ENCODE measurements around the gene NHSL2.

DNA sequence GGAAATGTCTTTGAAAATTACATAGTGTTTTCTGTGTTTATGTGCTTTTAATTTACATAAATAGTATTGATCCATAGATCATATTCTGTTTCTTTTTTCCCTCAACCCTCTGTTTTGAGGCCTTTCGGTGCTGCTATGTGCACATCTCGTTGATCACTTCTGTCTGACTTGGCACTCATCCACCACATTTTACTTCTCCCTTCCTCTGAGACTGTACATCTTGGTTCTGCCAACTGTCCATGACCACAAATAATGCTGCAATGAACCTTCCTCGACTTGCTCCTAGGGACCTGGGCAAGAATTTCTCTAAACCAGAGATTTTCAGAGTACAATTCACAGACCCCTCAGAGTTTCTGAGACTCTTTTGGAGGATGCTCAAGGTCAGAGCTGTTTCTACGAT lies 146.7 kb downstream of the NHSL2 start:
- no peak for TF ChIP-seq RAD21 (IDR thresholded peaks at IDR 0.05; ENCODE audit: low read length)
- no peak for TF ChIP-seq MXI1 (IDR thresholded peaks at IDR 0.05; ENCODE audit: low read depth, low read length)
- TF ChIP-seq GABPA (IDR thresholded peaks at IDR 0.05; ENCODE audit: low read depth) = no peak
- TF ChIP-seq, protein P1, sequence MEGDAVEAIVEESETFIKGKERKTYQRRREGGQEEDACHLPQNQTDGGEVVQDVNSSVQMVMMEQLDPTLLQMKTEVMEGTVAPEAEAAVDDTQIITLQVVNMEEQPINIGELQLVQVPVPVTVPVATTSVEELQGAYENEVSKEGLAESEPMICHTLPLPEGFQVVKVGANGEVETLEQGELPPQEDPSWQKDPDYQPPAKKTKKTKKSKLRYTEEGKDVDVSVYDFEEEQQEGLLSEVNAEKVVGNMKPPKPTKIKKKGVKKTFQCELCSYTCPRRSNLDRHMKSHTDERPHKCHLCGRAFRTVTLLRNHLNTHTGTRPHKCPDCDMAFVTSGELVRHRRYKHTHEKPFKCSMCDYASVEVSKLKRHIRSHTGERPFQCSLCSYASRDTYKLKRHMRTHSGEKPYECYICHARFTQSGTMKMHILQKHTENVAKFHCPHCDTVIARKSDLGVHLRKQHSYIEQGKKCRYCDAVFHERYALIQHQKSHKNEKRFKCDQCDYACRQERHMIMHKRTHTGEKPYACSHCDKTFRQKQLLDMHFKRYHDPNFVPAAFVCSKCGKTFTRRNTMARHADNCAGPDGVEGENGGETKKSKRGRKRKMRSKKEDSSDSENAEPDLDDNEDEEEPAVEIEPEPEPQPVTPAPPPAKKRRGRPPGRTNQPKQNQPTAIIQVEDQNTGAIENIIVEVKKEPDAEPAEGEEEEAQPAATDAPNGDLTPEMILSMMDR (IDR thresholded peaks at IDR 0.05) = no peak
- TF ChIP-seq RFX5 (IDR thresholded peaks at IDR 0.05; ENCODE audit: low read length) = no peak
